Neuron (in vitro differentiated cells): ENCODE measurements around the gene USP31.

Experiments used
- H2AFZ ChIP-seq: one replicate; pipeline ENCODE4 v1.6.1; 2013; ENCODE audit warnings: low read depth, mild to moderate bottlenecking, inconsistent platforms, low read length, moderate library complexity
- H3K27me3 ChIP-seq: one replicate; pipeline ENCODE4 v1.6.1; 2013; ENCODE audit warnings: low read length; ENCODE audit not compliant: insufficient read depth
- H3K36me3 ChIP-seq: one replicate; pipeline ENCODE4 v1.6.1; 2013; ENCODE audit warnings: low read length; ENCODE audit not compliant: insufficient read depth
- H3K4me1 ChIP-seq: one replicate; pipeline ENCODE4 v1.6.1; 2013; ENCODE audit warnings: low read length; ENCODE audit not compliant: insufficient read depth
- H3K4me3 ChIP-seq: 2 replicates; pipeline ENCODE4 v1.5.1; 2013; ENCODE audit warnings: mild to moderate bottlenecking, low read length, moderate library complexity
- H3K9me3 ChIP-seq: one replicate; pipeline ENCODE4 v1.6.1; 2013; ENCODE audit warnings: low read length

The USP31 gene

DNA sequence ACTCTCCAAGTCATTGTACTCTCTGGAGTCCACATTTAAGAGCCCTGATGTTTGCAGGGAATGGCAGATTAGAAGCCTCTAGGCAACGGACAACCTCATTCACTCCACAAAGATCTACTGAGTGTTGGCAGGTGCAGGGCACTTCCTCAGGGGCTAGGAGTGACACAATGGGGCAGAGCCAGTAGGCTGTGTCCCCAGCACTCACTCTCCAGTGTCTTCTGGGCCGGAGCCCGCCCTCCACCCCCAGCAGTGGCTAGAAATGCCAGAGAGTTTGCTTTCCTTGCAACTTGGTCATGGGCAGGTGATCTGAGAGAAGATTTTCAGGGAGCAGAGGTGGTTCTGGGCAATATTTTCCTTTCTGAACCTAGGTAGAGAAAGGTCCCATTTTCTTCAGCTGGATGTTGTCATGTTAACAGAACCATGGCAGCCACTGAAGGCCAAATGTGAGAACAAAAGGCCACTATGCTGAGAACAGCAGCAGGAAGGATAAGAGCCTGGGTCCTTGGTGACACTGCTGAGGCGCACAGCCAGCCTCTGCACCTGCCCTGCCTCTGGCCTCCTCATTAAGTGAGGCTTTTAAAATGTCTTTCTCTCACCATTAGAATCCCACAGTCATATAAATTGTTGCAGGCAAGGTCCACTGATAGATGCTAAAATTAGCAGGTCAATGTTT, 96.2 kb downstream of the USP31 start:
- no peaks in the 10 kb centered on the region for H3K36me3 ChIP-seq
- no peaks in the 10 kb centered on the region for H3K9me3 ChIP-seq
- H3K4me3 ChIP-seq: no peak overlapping the region
- no peaks in the 10 kb centered on the region for H3K27me3 ChIP-seq
- H2AFZ ChIP-seq: no peak overlapping the region
- peaks cover 9% of the 10 kb centered on the region for H3K4me1 ChIP-seq

DNA sequence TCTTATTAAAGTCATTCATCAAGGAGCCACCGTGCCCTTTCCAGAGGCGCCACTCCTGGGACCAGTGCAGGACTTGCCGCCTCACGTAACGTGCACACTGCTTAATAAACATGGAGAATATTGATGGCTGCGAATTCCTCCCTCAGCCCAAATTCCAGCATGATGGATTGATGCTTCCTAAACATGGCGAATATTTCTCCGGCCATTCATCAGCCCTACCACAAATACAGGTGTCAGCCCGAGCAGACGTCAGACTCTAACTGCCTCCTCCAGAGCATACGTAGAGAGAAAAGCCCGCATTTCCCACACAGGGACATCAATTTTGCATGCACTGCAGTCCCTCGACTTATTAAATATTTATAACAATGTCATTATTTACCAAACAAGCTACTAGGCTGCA, 97.0 kb downstream of the USP31 start:
- H3K36me3 ChIP-seq: no peaks in the 10 kb centered on the region
- no peak overlapping the region for H3K4me3 ChIP-seq
- H3K9me3 ChIP-seq: no peaks in the 10 kb centered on the region
- H2AFZ ChIP-seq: no peak overlapping the region
- peaks cover 9% of the 10 kb centered on the region for H3K4me1 ChIP-seq
- no peaks in the 10 kb centered on the region for H3K27me3 ChIP-seq

DNA sequence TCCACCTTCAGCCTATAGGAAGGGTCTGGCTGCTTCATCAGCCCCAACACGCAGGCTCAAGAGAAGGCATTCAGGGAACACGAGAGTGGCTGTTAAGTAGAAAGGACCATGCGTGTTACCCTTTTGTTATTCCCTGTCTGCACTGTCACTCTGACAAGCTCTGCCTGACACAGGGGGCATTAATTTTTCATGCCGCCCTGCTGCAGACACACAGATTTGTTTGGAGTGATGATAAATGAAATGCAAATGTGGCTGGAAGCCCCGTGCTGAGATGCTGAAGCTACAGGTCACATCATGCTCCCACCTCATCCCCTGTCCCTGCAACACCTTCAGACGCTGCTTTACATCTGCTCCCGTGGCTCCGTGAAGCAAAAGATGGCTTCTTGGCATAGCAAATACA, 97.7 kb downstream of the USP31 start:
- peaks cover 3% of the 10 kb centered on the region for H3K27me3 ChIP-seq
- H3K9me3 ChIP-seq: no peaks in the 10 kb centered on the region
- no peaks in the 10 kb centered on the region for H3K36me3 ChIP-seq
- H2AFZ ChIP-seq: no peak overlapping the region
- H3K4me1 ChIP-seq: peaks cover 9% of the 10 kb centered on the region
- no peak overlapping the region for H3K4me3 ChIP-seq

DNA sequence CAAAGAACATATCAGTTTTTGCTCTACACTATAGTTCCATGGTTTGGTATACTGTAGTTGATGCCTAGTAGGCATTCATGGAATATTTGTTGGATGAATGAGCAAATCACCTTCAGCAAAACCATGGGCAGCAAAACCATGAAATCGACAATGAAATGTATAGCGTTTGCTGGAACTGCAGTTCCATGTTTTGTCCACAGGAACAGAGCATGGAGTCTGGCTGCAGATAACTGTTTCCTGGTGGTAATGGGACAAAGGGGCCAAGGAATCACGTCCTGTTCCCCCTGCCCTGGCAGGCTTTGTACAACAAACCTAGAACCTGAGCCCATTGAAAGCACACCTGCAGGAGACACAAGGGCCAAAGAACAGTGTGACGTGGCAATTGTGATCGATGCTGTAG, 101.1 kb downstream of the USP31 start:
- Histone ChIP-seq H2AFZ (no peak overlapping the region), H3K36me3 (no peaks in the 10 kb centered on the region), H3K27me3 (peaks cover 3% of the 10 kb centered on the region), H3K4me3 (no peak overlapping the region), H3K4me1 (peaks cover 9% of the 10 kb centered on the region), H3K9me3 (no peaks in the 10 kb centered on the region)

DNA sequence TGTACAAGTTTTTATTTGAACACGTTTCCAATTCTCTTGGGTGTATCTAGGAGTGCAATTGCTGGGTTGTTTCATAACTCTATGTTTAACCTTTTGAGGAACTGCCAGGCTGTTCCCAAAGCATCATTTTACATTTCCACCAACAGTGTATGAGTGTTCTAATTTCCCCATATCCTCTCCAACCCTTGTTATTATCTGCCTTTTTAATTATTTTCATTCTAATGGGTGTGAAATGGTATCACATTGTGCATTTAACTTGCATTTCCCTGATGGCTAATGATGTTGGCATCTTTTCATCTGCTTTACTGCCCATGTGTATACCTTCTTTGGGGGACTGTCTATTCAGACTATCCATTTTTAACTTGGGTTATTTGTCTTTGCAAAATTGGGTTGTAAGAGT, 104.2 kb downstream of the USP31 start:
- H3K9me3 ChIP-seq: no peaks in the 10 kb centered on the region

DNA sequence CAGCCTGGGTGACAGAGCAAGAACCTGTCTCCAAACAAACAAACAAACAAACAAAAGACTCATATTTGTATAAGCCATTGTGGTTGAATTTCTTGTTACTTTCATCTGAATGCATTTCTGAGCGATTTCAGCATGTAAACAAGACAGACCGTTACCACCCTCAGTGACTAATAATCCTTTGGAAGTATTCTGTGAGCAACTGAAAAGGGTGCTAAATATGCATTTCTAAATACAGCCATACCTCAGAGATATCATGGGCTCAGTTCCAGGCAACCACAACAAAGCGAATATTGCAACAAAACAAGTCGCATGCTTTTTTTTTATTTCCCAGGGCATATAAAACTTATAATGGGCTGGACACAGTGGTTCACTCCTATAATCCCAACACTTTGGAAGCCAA, 109.0 kb downstream of the USP31 start:
- no peaks in the 10 kb centered on the region for H3K4me1 ChIP-seq
- H3K27me3 ChIP-seq: no peaks in the 10 kb centered on the region
- H3K9me3 ChIP-seq: no peaks in the 10 kb centered on the region
- no peak overlapping the region for H2AFZ ChIP-seq
- no peak overlapping the region for H3K4me3 ChIP-seq
- H3K36me3 ChIP-seq: no peaks in the 10 kb centered on the region

More for the DNA sequence above, 104.2 kb downstream of the USP31 start:
- Histone ChIP-seq H3K36me3 (no peaks in the 10 kb centered on the region), H3K4me1 (no peaks in the 10 kb centered on the region), H2AFZ (no peak overlapping the region), H3K27me3 (peaks cover 3% of the 10 kb centered on the region), H3K4me3 (no peak overlapping the region)

DNA sequence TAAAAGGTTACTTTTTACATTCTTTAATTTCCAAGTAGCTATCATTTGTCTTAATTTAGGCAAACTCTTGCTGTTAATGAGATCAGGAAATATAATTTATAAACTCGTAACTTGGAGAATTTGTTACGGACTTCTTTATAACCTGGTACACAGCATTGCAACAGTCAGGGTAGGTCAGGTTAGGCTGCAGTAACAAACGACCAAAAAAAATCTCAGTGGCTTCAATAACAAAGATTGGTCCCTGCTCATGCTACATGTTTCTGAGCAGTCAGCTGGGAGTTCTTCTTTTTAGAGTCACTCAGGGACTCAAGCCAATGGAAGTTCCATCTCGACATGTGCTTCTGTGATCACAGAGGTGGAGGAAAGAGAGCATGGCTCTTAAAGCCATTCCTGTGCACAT, 110.1 kb downstream of the USP31 start:
- Histone ChIP-seq H2AFZ (no peak overlapping the region), H3K36me3 (no peaks in the 10 kb centered on the region), H3K9me3 (no peaks in the 10 kb centered on the region), H3K4me1 (no peaks in the 10 kb centered on the region), H3K27me3 (no peaks in the 10 kb centered on the region), H3K4me3 (no peak overlapping the region)

DNA sequence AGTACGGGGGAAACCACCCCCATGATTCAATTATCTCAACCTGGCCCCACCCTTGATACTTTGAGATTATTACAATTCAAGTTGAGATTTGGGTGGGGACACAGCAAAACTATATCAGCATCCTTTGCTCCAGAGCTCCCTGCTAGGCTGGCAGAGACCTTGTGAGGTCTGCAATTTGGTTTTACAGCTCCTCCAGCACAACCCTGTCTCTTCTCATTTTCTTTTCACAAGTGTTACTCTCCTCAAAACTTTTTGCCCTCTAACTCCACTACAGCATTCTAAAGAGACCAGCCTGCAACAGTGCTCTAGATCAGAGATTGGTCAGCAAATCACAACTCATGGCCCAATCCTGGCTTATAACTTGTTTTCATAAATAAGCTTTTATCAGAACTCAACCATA, 114.0 kb downstream of the USP31 start:
- Histone ChIP-seq H3K9me3 (no peaks in the 10 kb centered on the region), H3K4me1 (peaks cover 3% of the 10 kb centered on the region), H3K27me3 (no peaks in the 10 kb centered on the region), H2AFZ (no peak overlapping the region), H3K36me3 (no peaks in the 10 kb centered on the region), H3K4me3 (no peak overlapping the region)

DNA sequence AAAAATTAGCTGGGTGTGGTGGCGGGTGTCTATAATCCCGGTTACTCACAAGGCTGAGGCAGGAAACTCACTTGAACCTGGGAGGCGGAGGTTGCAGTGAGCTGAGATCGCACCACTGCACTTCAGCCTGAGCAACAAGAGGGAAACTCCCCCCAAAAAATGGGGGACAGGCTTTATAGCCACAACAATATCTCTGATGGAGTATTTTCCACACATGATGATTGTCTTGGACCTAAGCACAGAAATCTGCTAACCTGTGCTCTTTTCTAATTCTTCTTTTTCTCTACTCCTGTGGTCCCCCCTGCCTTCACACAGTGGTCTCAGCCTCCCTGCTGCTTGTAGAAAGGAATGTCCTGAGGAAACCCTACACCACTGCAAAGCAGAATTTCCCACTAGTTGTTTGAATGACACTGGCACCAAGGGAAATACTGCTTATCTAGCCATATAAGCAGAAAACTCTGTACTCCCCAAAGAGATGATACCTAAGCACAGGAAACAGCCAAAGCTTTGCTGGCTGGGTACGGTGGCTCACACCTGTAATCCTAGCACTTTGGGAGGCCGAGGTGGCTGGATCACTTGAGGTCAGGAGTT, 117.6 kb downstream of the USP31 start:
- H3K36me3 ChIP-seq: no peaks in the 10 kb centered on the region
- no peak overlapping the region for H3K4me3 ChIP-seq
- H3K27me3 ChIP-seq: no peaks in the 10 kb centered on the region
- H2AFZ ChIP-seq: no peak overlapping the region
- peaks cover 12% of the 10 kb centered on the region for H3K4me1 ChIP-seq
- no peaks in the 10 kb centered on the region for H3K9me3 ChIP-seq

DNA sequence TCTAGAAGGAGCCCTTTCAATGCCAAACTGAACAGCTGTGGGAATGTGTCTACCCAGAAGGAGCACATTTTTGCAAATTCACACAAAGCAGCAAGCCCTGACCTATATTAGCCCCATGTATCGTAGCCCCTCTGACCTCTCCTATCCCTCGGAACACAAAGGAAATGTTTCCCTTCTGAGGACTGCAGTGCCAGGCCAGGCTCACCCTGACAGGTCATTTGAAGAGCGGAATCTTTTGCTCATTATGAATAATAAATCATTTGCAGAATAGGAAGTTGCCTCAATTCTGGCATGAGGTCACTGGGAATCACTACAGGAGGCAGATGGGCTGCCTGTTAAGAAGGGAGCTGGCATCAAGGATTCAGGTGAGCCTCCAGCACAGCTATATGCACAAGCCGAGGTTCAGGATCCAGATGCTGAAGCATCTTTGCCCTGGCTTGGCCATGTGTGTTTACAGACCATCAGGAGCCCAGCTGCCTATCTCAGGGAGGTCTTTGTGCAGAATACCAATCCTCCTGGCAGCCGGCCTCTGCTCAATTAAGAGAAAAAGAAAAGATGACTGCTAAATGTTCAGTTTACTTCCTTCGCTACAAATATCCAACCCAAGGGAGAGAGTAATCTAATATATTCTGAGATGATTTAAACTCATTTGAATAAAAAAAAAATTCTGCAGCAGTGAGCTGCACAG, 119.4 kb downstream of the USP31 start:
- Histone ChIP-seq H2AFZ (no peak overlapping the region), H3K4me3 (no peak overlapping the region), H3K4me1 (peaks cover 16% of the 10 kb centered on the region), H3K27me3 (no peaks in the 10 kb centered on the region), H3K36me3 (no peaks in the 10 kb centered on the region), H3K9me3 (no peaks in the 10 kb centered on the region)

DNA sequence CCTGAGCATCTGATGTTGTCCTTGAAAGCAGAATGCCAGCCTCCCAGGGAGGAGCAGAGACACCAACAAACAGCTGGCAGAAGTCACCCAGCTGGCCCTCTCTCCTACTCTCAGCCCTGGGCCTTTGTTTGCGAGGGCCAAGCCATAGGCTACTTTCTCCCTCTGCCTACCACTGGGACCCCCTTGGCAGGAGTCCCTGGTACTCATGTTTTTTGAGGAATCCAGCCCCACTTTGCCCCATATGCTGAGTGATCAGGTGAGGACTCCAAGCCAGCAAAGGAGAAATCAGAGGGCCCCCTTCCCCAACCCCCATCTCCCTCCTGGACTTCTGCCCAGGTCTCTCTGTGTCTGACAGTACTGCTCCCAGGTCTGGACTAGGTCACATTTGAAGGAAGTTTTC, 121.9 kb downstream of the USP31 start:
- Histone ChIP-seq H3K9me3 (no peaks in the 10 kb centered on the region), H3K4me1 (peaks cover 16% of the 10 kb centered on the region), H3K36me3 (no peaks in the 10 kb centered on the region), H3K4me3 (no peak overlapping the region), H2AFZ (no peak overlapping the region), H3K27me3 (no peaks in the 10 kb centered on the region)

DNA sequence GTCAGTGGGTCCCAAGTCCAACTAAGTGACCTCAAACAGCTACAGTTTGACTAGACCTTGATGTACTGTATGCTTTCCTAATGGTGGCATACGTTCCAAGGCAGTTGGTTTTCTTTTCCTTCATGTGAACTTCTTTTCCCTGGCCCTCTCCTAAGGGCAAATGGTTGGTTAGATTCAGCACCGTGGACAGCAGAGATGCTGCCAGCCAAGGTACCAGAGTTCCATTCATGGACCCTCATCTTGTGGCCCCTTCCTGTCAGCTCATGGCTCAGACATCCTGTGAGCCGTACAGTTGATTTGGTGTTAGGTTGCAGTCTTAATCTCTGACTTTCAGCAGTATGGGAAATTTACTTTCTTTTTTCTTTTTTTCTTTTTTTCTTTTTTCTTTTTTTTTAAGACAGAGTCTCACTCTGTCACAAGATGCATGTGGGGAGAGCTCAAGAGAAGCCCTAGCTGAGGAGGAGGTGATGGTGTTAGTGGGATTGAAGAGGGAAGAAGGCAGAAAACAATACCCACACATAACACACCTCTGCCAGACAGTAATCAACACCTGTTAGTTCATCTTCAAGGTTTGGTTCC, 122.4 kb downstream of the USP31 start:
- peaks cover 16% of the 10 kb centered on the region for H3K4me1 ChIP-seq
- H3K27me3 ChIP-seq: no peaks in the 10 kb centered on the region
- no peak overlapping the region for H2AFZ ChIP-seq
- no peaks in the 10 kb centered on the region for H3K9me3 ChIP-seq
- H3K36me3 ChIP-seq: no peaks in the 10 kb centered on the region
- H3K4me3 ChIP-seq: no peak overlapping the region

DNA sequence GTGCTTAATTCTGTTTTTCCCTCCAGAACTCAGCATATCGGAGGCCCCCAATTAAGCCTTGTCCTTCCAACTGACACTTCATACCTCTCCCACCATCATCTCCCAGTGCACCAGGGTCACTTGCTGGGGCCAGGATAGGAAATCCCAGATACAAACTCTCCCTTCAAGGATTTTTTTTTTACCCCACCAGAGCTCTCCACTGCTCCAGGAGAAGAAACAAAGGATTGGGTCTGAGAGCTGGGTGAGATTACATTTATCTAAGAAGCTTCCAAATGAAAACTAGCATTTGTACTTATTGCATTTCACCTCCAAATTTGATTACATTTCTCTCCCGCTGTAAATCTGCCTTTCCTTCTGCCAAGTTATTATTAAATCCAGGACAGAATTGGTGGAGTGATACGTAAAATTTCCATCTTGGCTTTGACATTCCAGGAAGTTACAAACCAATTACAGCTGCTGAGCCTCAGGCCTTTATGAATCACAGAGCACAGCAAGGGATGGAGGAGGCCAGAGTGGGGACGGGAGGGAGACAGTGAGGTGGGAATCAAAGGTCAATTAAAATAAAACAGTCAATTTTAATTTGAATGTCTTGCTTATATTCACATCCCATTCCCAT, 123.5 kb downstream of the USP31 start:
- no peaks in the 10 kb centered on the region for H3K27me3 ChIP-seq
- no peak overlapping the region for H2AFZ ChIP-seq
- peaks cover 16% of the 10 kb centered on the region for H3K4me1 ChIP-seq
- no peaks in the 10 kb centered on the region for H3K9me3 ChIP-seq
- H3K36me3 ChIP-seq: no peaks in the 10 kb centered on the region
- no peak overlapping the region for H3K4me3 ChIP-seq
